GM12892 (cell line): ENCODE measurements around the gene TMEM259.

Source experiments
- POLR2A ChIP-seq: IDR thresholded peaks from 2 replicates; pipeline ENCODE4 v1.6.1; 2011; ENCODE audit warnings: low read depth, low read length, control low read depth
- POLR2AphosphoS5 ChIP-seq: IDR thresholded peaks from 2 replicates; pipeline ENCODE4 v1.6.1; 2011; ENCODE audit warnings: low read depth, low read length, control low read depth
- TAF1 ChIP-seq: IDR thresholded peaks from 2 replicates; pipeline ENCODE4 v1.6.1; 2011; ENCODE audit warnings: low read depth, mild to moderate bottlenecking, control low read depth, low read length, borderline replicate concordance

DNA sequence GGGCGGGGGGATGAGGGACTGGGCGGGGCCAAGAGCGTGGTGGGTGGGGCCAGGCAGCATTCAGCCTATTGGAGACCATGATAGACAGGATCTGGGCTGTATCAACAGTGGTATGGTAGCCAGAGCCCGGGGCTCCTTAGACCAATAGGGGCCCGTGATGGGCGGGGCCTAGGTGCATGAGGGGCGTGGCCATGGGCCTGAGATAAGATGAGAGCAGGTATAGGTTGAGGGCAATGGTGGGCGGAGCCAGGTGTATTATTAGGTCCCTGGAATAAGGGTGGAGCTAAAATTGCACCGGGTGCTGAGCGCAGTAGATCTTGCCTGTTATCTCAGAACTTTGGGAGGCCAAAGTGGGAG lies 24.3 kb upstream of the TMEM259 start:
- no peak for TF ChIP-seq POLR2AphosphoS5
- TF ChIP-seq POLR2A, result no peak
- TF ChIP-seq TAF1, result no peak
